HepG2 (cell line): ENCODE results near the gene SDK2. TPM values are rescaled to one million over a fixed set of nuclear protein-coding genes. Genes with fewer than 3 reads are reported as not detected.

Experiments
- ATAC-seq: fragments of 200-7000 bp; cut with Tn5 transposase; 3 replicates; pipeline ENCODE4 v1.9.1; 2020; ENCODE audit warnings: mild to moderate bottlenecking, moderate library complexity
- BruUV-seq: library from RNA; stranded (reverse); fragments of 400-500 nt; replicated peaks from 2 replicates; lab custom pipeline; 2021; lab: Mats Ljungman, UMichigan
- CTCF ChIA-PET: fragments of 300-600 bp; formaldehyde crosslinking; extraction: SDS; loops from one replicate; lab custom pipeline; 2021; ENCODE audit warnings: low total read pairs, inconsistent platforms, low intra/inter-chr PET ratio; lab: Yijun Ruan, JAX
- POLR2A ChIA-PET: fragments of 350-600 bp; sonication (Branson Sonifier 250); formaldehyde crosslinking; loops from one replicate; lab custom pipeline; 2020; ENCODE audit warnings: antibody characterized with exemption, inconsistent platforms; lab: Yijun Ruan, JAX
- DNase-seq: peaks from one replicate; pipeline ENCODE4 v3.0.0-alpha.2; 2015; ENCODE audit warnings: low spot score
- FAIRE-seq: peaks from 3 replicates; lab custom pipeline; 2011; peaks lifted over from hg19 to GRCh38; lab: Jason Lieb, UNC
- H2AFZ ChIP-seq: one replicate; pipeline ENCODE4 v1.6.1; 2011; ENCODE audit warnings: low read length, inconsistent platforms
- H3K27ac ChIP-seq: fragments of 300-600 bp; 3 replicates; pipeline ENCODE4 v1.8.0; 2011; ENCODE audit warnings: mixed run types, mild to moderate bottlenecking, mixed read lengths, low read length, inconsistent platforms; ENCODE audit not compliant: insufficient read depth; ENCODE audit errors: extremely low read length
- H3K27me3 ChIP-seq, 2 experiments: fragments of 200-600 bp in 1 of 2; 2 replicates in 1 of 2; 3 replicates in 1 of 2; pipeline versions ENCODE4 v1.6.0 to v1.8.0; 2011; ENCODE audit warnings: low read length in 2 of 2, mild to moderate bottlenecking in 2 of 2, moderate library complexity in 2 of 2, inconsistent platforms in 1 of 2; ENCODE audit not compliant: insufficient read depth in 2 of 2, control insufficient read depth in 1 of 2
- H3K36me3 ChIP-seq, 2 experiments: fragments of 200-600 bp in 1 of 2; replicated peaks in 1 of 2; 2 replicates in 1 of 2; 3 replicates in 1 of 2; pipeline versions ENCODE4 v1.5.1 to v1.8.0; 2011; ENCODE audit warnings: low read length in 2 of 2, inconsistent platforms in 1 of 2; ENCODE audit not compliant: insufficient read depth in 2 of 2, control insufficient read depth in 1 of 2
- H3K4me1 ChIP-seq: 2 replicates; pipeline ENCODE4 v1.5.1; 2012; ENCODE audit warnings: low read length, inconsistent platforms; ENCODE audit not compliant: insufficient read depth
- H3K4me2 ChIP-seq: 2 replicates; pipeline ENCODE4 v1.6.0; 2011; ENCODE audit warnings: low read depth, low read length, inconsistent platforms
- H3K4me3 ChIP-seq, 3 experiments: fragments of 200-600 bp in 1 of 3; sonication (generic), shearing (Covaris generic) in 1 of 3; replicated peaks in 1 of 3; 2 replicates each; pipeline ENCODE4 v1.5.1; 2011 to 2016; ENCODE audit warnings: low read length in 3 of 3, inconsistent platforms in 2 of 3, low read depth in 2 of 3, mild to moderate bottlenecking in 2 of 3, control low read depth in 1 of 3, mixed read lengths in 1 of 3; ENCODE audit not compliant: insufficient read depth in 1 of 3
- H3K79me2 ChIP-seq: one replicate; pipeline ENCODE4 v1.6.1; 2011; ENCODE audit warnings: low read length, inconsistent platforms; ENCODE audit not compliant: insufficient read depth
- H3K9ac ChIP-seq: 2 replicates; pipeline ENCODE4 v1.6.0; 2011; ENCODE audit warnings: mild to moderate bottlenecking, low read depth, low read length, inconsistent platforms; ENCODE audit not compliant: insufficient read depth
- H3K9me3 ChIP-seq: 2 replicates; pipeline ENCODE4 v1.5.1; 2012; ENCODE audit warnings: mild to moderate bottlenecking, low read length
- H4K20me1 ChIP-seq: 2 replicates; pipeline ENCODE4 v1.6.0; 2011; ENCODE audit warnings: inconsistent platforms, mild to moderate bottlenecking, low read length, moderate library complexity; ENCODE audit not compliant: insufficient read depth
- CBX2 ChIP-seq, 2 experiments: fragments of 200-600 bp in 1 of 2; sonication (generic); formaldehyde crosslinking in 1 of 2; IDR thresholded peaks; 2 replicates each; pipeline versions ENCODE4 v1.7.0 to v1.8.1; 2018 to 2022; ENCODE audit warnings: low read depth in 2 of 2, low read length in 1 of 2, mild to moderate bottlenecking in 1 of 2, missing genetic modification reagents in 1 of 2
- ETV6 ChIP-seq: sonication (generic); formaldehyde crosslinking; conservative IDR thresholded peaks from 2 replicates; pipeline ENCODE4 v1.4.0; 2020; ENCODE audit warnings: missing genetic modification reagents
- GPN1 ChIP-seq: sonication (generic); formaldehyde crosslinking; IDR thresholded peaks from 2 replicates; pipeline ENCODE4 v1.5.1; 2020; ENCODE audit warnings: missing genetic modification reagents, borderline replicate concordance
- IRX3 ChIP-seq: sonication (generic); formaldehyde crosslinking; IDR thresholded peaks from 2 replicates; pipeline ENCODE4 v1.8.1; 2023; ENCODE audit warnings: mild to moderate bottlenecking, low read depth, missing genetic modification reagents, borderline replicate concordance
- KLF12 ChIP-seq: sonication (generic); formaldehyde crosslinking; IDR thresholded peaks from 2 replicates; pipeline ENCODE4 v1.4.0; 2020; ENCODE audit warnings: missing genetic modification reagents, borderline replicate concordance
- MAZ ChIP-seq, 2 experiments: sonication (generic) in 1 of 2; formaldehyde crosslinking in 1 of 2; IDR thresholded peaks; 2 replicates each; pipeline versions ENCODE4 v1.5.0 to v1.6.1; 2012 to 2020; ENCODE audit warnings: low read depth in 2 of 2, mild to moderate bottlenecking in 2 of 2, borderline replicate concordance in 1 of 2, improper control_type of control experiment in 1 of 2, low read length in 1 of 2, missing genetic modification reagents in 1 of 2, moderate library complexity in 1 of 2
- PAX8 ChIP-seq: sonication (generic); formaldehyde crosslinking; IDR thresholded peaks from 2 replicates; pipeline ENCODE4 v1.8.0; 2022; ENCODE audit warnings: mild to moderate bottlenecking, missing genetic modification reagents, borderline replicate concordance
- PTBP1 ChIP-seq: fragments of 200-400 bp; formaldehyde crosslinking; IDR thresholded peaks from 2 replicates; pipeline ENCODE4 v1.6.1; 2018; ENCODE audit warnings: low read length, low read depth; ENCODE audit not compliant: poor library complexity, severe bottlenecking
- SIX4 ChIP-seq: sonication (generic); formaldehyde crosslinking; IDR thresholded peaks from 2 replicates; pipeline ENCODE4 v1.4.0; 2020; ENCODE audit warnings: missing genetic modification reagents
- SRF ChIP-seq: IDR thresholded peaks from 2 replicates; pipeline ENCODE4 v1.6.1; 2011; ENCODE audit warnings: mild to moderate bottlenecking, low read depth, low read length, moderate library complexity
- ZFYVE20 ChIP-seq: sonication (generic); formaldehyde crosslinking; IDR thresholded peaks from 2 replicates; pipeline ENCODE4 v1.8.0; 2023; ENCODE audit warnings: low read depth, mild to moderate bottlenecking, moderate library complexity, missing genetic modification reagents, borderline replicate concordance
- ZNF180 ChIP-seq: sonication (generic); formaldehyde crosslinking; IDR thresholded peaks from 2 replicates; pipeline ENCODE4 v1.4.0; 2020; ENCODE audit warnings: low read depth, missing genetic modification reagents, borderline replicate concordance
- ZNF264 ChIP-seq: sonication (generic); formaldehyde crosslinking; IDR thresholded peaks from 2 replicates; pipeline ENCODE4 v1.4.0; 2020; ENCODE audit warnings: missing genetic modification reagents
- ZNF577 ChIP-seq: sonication (generic); formaldehyde crosslinking; IDR thresholded peaks from 2 replicates; pipeline ENCODE4 v1.4.0; 2020; ENCODE audit warnings: mild to moderate bottlenecking, low read depth, missing genetic modification reagents, borderline replicate concordance
- ZNF773 ChIP-seq: sonication (generic); formaldehyde crosslinking; IDR thresholded peaks from 2 replicates; pipeline ENCODE4 v1.4.0; 2020; ENCODE audit warnings: missing genetic modification reagents, borderline replicate concordance
- ZNF841 ChIP-seq: sonication (generic); formaldehyde crosslinking; IDR thresholded peaks from 2 replicates; pipeline ENCODE4 v1.8.1; 2023; ENCODE audit warnings: missing genetic modification reagents, borderline replicate concordance
- WGBS: methylation state at CpG from one replicate; pipeline ENCODE4 v1.1.6; 2017; ENCODE audit warnings: low lambda C conversion rate; 5-methylcytosine and 5-hydroxymethylcytosine counted together
- in situ Hi-C: cut with HindIII; loops from 2 replicates; pipeline ENCODE4 v1.10.0; 2017; ENCODE audit warnings: low pct_unique_long_range_greater_than_20kb; ENCODE audit not compliant: extremely low pct_ligation_motif_present
- intact Hi-C: fragments of 100-400 bp; cut with micrococcal nuclease; formaldehyde crosslinking; loops from one replicate; pipeline ENCODE4 v1.10.0; 2022; ENCODE audit not compliant: unreplicated experiment
- polyA plus RNA-seq, 8 experiments: library from polyadenylated mRNA; depleted of rRNA in 3 of 8; stranded (reverse) in 7 of 8; unstranded in 1 of 8; fragments of >200 nt; fragmentation: Illumina TruSeq in 4 of 8; extraction: Trizol in 4 of 8; gene quantifications; 2 replicates each; pipeline versions ENCODE4 v1.2.1 to v1.2.3, GENCODE V29; 2011 to 2016; ENCODE audit warnings: low read depth in 4 of 8, missing spikeins in 1 of 8, mixed read lengths in 1 of 8; ENCODE audit not compliant: insufficient read depth in 1 of 8
- total RNA-seq, 5 experiments: library from RNA; depleted of rRNA; stranded (reverse); fragments of >200 nt; fragmentation: Illumina TruSeq; extraction: Trizol; gene quantifications; 2 replicates each; pipeline ENCODE4 v1.2.3, GENCODE V29; 2016; ENCODE audit warnings: low read depth in 1 of 5
- TF ChIP-seq, protein P1 (sequence below): sonication (generic); formaldehyde crosslinking; IDR thresholded peaks from 2 replicates; pipeline ENCODE4 v1.5.0; 2020; ENCODE audit warnings: missing genetic modification reagents
- TF ChIP-seq, protein P2 (sequence below), 2 experiments: IDR thresholded peaks; 2 replicates each; pipeline ENCODE4 v1.6.1; 2011 to 2012; ENCODE audit warnings: low read length in 2 of 2, borderline replicate concordance in 1 of 2, low read depth in 1 of 2, mild to moderate bottlenecking in 1 of 2, moderate library complexity in 1 of 2

The SDK2 gene
- total and polyA plus RNA-seq, 2 of the 13 experiments (the other 11 are each of a cell fraction or from before 2014, with no cell fraction given) = not detected

DNA sequence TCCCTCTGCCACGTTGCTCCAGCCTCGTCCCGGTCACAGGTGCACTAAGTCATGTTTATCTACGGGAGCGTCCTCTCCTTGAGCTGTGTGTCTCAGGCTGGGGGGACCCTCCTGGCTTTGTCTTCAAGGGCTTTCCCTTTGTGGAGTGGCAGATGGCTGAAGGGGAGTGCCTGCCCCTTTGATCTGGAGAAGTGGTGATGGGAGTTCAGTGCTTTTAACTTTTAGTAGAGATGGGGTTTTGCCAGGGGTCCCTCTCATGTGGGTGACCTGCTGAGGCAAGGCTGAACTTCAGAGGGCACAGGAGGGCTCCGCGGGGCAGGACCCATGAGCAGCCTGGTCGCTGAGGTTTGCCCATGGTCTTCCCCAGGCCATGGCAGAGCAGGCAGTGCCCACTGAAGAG is 259.3 kb downstream of the SDK2 start:
- intact Hi-C loops = no loop called here
- Histone ChIP-seq H3K36me3 (no peaks in the 10 kb centered on the region), H3K27me3 (peaks cover 26 to 92% of the 10 kb centered on the region in 2 experiments), H3K9me3 (no peaks in the 10 kb centered on the region), H3K79me2 (no peaks in the 10 kb centered on the region), H3K9ac (no peak overlapping the region), H3K4me3 (no peak overlapping the region), H3K4me2 (no peak overlapping the region), H4K20me1 (no peaks in the 10 kb centered on the region), H3K4me1 (peaks cover 4% of the 10 kb centered on the region; the same call in 1 of the 2 replicates), H2AFZ (no peak overlapping the region), H3K27ac (no peak overlapping the region)
- DNase-seq = no peak
- in situ Hi-C loops = loop anchor here (25.0 kb wide), 1 partner anchor 423 kb away; no protein-coding TSS in a partner anchor
- no peak for TF ChIP-seq CBX2 (IDR thresholded peaks at IDR 0.05; ENCODE audit: low read depth, low read length)
- TF ChIP-seq CBX2 (CRISPR knock-in tag; IDR thresholded peaks at IDR 0.05; ENCODE audit: low read depth) = no peak
- no peak for TF ChIP-seq SRF
- TF ChIP-seq IRX3 (CRISPR knock-in tag) = no peak
- TF ChIP-seq ZFYVE20 (CRISPR knock-in tag) = no peak
- no peak for TF ChIP-seq MAZ (IDR thresholded peaks at IDR 0.05; ENCODE audit: borderline replicate concordance, low read depth, low read length)
- no peak for TF ChIP-seq MAZ (CRISPR knock-in tag; IDR thresholded peaks at IDR 0.05; ENCODE audit: low read depth)
- no peak for TF ChIP-seq ETV6
- TF ChIP-seq, protein P1, sequence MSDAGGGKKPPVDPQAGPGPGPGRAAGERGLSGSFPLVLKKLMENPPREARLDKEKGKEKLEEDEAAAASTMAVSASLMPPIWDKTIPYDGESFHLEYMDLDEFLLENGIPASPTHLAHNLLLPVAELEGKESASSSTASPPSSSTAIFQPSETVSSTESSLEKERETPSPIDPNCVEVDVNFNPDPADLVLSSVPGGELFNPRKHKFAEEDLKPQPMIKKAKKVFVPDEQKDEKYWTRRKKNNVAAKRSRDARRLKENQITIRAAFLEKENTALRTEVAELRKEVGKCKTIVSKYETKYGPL (CRISPR knock-in tag) = no peak
- TF ChIP-seq PAX8 (CRISPR knock-in tag) = no peak
- no peak for TF ChIP-seq KLF12
- TF ChIP-seq ZNF841 (CRISPR knock-in tag) = no peak
- no peak for TF ChIP-seq GPN1
- TF ChIP-seq ZNF577 (CRISPR knock-in tag) = no peak
- no peak for TF ChIP-seq ZNF264 (CRISPR knock-in tag)
- TF ChIP-seq ZNF773 (CRISPR knock-in tag) = no peak
- TF ChIP-seq, protein P2, sequence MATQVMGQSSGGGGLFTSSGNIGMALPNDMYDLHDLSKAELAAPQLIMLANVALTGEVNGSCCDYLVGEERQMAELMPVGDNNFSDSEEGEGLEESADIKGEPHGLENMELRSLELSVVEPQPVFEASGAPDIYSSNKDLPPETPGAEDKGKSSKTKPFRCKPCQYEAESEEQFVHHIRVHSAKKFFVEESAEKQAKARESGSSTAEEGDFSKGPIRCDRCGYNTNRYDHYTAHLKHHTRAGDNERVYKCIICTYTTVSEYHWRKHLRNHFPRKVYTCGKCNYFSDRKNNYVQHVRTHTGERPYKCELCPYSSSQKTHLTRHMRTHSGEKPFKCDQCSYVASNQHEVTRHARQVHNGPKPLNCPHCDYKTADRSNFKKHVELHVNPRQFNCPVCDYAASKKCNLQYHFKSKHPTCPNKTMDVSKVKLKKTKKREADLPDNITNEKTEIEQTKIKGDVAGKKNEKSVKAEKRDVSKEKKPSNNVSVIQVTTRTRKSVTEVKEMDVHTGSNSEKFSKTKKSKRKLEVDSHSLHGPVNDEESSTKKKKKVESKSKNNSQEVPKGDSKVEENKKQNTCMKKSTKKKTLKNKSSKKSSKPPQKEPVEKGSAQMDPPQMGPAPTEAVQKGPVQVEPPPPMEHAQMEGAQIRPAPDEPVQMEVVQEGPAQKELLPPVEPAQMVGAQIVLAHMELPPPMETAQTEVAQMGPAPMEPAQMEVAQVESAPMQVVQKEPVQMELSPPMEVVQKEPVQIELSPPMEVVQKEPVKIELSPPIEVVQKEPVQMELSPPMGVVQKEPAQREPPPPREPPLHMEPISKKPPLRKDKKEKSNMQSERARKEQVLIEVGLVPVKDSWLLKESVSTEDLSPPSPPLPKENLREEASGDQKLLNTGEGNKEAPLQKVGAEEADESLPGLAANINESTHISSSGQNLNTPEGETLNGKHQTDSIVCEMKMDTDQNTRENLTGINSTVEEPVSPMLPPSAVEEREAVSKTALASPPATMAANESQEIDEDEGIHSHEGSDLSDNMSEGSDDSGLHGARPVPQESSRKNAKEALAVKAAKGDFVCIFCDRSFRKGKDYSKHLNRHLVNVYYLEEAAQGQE (IDR thresholded peaks at IDR 0.05; ENCODE audit: borderline replicate concordance in 1 of 2, low read depth in 1 of 2, low read length in 2 of 2) = no peak
- TF ChIP-seq SIX4 (CRISPR knock-in tag) = no peak
- TF ChIP-seq PTBP1 = no peak
- no peak for TF ChIP-seq ZNF180 (CRISPR knock-in tag)
- FAIRE-seq = no peak
- no peak for ATAC-seq
- BruUV-seq = no TSS peak
- POLR2A ChIA-PET = interaction anchor here (0.8 kb wide), 1 partner anchor 138 kb away, joined by 3 read pairs; no protein-coding TSS in a partner anchor
- WGBS = 29% methylated on average over 8 of the region's 8 CpGs
- CTCF ChIA-PET = no interaction called here
